Anterior cingulate cortex (tissue), 58 donors: ENCODE results near the gene SMTNL2.
A peak's percentile ranks its signal among the peaks of the same experiment; 100 is the strongest.
"Not testable (repeated sequence)": the region's sequence is repeated elsewhere in the genome, so short reads cannot be mapped to it uniquely, and the experiment has no call there.

Experiments used
- DNase-seq, 58 donors: peaks; one replicate each; lab custom pipeline; 2025; lab: John Stamatoyannopoulos, UW

Gene SMTNL2

GRCh38 chr17:4623249-4623648 lies 38.9 kb downstream of the SMTNL2 start:
- DNase-seq = no peak

GRCh38 chr17:4624451-4624911 lies 40.2 kb downstream of the SMTNL2 start:
- not testable (repeated sequence) for DNase-seq

GRCh38 chr17:4625181-4625617 lies 40.9 kb downstream of the SMTNL2 start:
- DNase-seq = no peak

GRCh38 chr17:4626734-4627256 lies 42.5 kb downstream of the SMTNL2 start:
- DNase-seq = no peak

- no peak for DNase-seq
Measured at GRCh38 chr17:4631431-4631830, 47.1 kb downstream of the SMTNL2 start.

GRCh38 chr17:4631836-4632580 lies 47.7 kb downstream of the SMTNL2 start:
- DNase-seq = no peak

GRCh38 chr17:4632581-4632920 lies 48.2 kb downstream of the SMTNL2 start:
- DNase-seq = no peak

- no peak for DNase-seq
Measured at GRCh38 chr17:4633643-4634042, 49.3 kb downstream of the SMTNL2 start.

- no peak for DNase-seq
Measured at GRCh38 chr17:4634976-4635375, 50.6 kb downstream of the SMTNL2 start.

GRCh38 chr17:4635823-4636375 lies 51.6 kb downstream of the SMTNL2 start:
- DNase-seq = peak in 19 of 58 donors; percentile 1 to 37 (median 8)

- DNase-seq = no peak
Measured at GRCh38 chr17:4636474-4637100, 52.3 kb downstream of the SMTNL2 start.

- not testable (repeated sequence) for DNase-seq
Measured at GRCh38 chr17:4638766-4639165, 54.4 kb downstream of the SMTNL2 start.

- DNase-seq = not testable (repeated sequence)
Measured at GRCh38 chr17:4639301-4640059, 55.2 kb downstream of the SMTNL2 start.

- peak in 1 of 58 donors; percentile 13 for DNase-seq
Measured at GRCh38 chr17:4640569-4641188, 56.4 kb downstream of the SMTNL2 start.

- no peak for DNase-seq
Measured at GRCh38 chr17:4641297-4642195, 57.2 kb downstream of the SMTNL2 start, which contains the start of gene ALOX15. TSS of gene ALOX15 (minus strand) at chr17:4641678. CDS start at chr17:4641651, 27 bp downstream.

- DNase-seq = no peak
Measured at GRCh38 chr17:4642286-4642685, 58.0 kb downstream of the SMTNL2 start.

- DNase-seq = no peak
Measured at GRCh38 chr17:4643676-4644075, 59.3 kb downstream of the SMTNL2 start.

GRCh38 chr17:4645642-4646041 lies 61.3 kb downstream of the SMTNL2 start:
- peak in 1 of 58 donors; percentile 19 for DNase-seq

GRCh38 chr17:4648741-4649140 lies 64.4 kb downstream of the SMTNL2 start:
- DNase-seq = no peak
